ENCODE results near the gene PLD4.

- no peak for TF ChIP-seq POLR2A (IDR thresholded peaks at IDR 0.05; ENCODE audit: low read length)
- no peak for TF ChIP-seq GATA1 (IDR thresholded peaks at IDR 0.05; ENCODE audit: low read depth, low read length)
Measured at GRCh38 chr14:104974665-104975390, 50.1 kb downstream of the PLD4 start.

Data from erythroblast (primary cell).